CD4-positive, alpha-beta T cell treated with Interleukin-4 for 1 hour (primary cell): ENCODE results near the gene FNIP2.

Experiments used
- DNase-seq, 2 donors: peaks; one replicate each; pipeline ENCODE4 v3.0.0-alpha.2; 2020 to 2022

FNIP2 gene

DNA sequence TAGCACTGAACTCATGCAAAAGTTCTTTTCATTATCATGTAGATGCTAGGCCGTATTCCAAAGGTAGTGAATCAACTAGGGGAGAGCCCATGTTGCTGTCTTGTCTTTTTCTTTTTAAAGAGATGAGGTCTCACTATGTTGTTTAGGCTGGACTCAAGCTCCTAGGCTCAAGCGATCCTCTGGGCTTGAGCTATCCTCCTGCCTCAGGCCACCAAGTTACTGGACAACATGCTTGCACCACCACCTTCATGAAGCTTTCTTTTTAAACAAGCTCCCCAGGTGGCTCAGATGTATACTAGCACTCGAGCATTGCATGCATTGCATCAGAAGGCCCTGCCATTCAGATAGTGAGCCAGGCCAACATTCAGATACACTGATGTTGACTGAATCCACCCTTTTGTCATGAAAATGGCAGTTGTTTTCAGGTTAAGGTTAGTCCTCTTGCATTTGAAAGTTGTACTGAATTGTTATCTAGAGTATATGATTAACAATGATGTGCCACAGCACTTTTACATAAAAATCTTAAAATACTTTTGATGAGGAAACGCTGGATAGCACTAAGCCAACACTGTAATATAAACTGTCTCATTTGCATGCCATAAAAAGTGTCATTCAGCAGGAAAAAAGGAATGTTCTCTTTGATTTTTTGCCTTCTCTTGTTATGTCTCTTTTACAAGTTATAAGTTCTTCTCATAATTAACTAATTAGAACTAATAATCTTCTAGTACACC lies 76.7 kb downstream of the FNIP2 start:
- DNase-seq, result no peak

DNA sequence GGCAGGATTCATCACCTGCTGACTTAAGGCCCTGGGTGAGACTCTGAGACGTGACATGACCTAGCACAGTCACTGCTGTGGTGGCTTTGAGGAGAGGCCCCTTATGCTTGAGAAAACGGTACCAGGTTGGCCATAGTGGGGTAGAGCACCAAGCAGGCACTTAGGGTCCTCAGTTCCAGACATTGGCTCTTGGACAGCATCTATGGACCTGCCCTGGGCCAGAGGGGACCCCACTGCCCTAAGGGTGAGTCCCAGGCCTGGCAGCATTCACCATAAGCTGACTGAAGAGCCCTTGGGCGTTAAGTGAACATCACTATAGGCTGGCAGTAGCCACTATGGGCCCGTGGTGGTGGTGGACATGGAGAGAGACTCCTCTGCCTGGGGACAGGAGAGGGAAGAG lies 78.7 kb downstream of the FNIP2 start:
- DNase-seq, result no peak

DNA sequence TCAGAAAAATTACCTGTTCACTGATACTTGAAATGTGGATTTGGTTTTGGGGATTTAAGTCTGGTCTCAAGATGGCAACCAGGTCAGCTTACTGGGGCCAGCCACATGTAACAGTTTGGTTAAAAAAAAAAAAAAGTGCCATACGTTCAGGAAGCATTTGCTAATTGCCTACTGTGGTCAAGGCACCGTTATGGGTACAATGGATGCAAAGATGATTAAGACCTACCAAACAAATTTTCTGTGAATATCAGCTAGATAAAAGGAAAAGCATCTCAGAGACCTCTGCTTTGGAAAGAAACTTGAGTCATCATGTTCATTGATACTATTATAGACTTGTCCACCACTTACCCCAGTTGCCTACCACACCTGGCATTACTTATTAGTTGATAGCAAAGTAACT lies 80.9 kb downstream of the FNIP2 start:
- no peak for DNase-seq

DNA sequence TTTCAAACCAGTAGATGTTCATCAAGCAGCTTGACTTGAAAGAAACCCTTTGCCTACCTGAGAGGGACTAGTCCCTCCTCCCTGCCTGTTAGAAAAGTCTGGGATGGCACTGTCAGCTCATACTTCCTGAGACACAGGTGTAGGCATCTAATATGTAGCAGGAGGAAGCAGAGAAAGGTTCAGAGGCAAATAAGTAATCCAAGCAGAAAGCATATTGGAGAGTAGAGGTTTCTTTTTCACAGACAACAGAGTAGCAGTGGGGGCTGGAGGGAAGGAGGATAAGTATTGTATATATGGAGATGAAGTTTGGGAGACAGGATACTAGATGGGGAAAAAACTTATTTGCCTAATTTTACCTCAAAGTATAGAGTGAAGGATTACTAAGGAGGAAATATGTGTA lies 81.5 kb downstream of the FNIP2 start:
- no peak for DNase-seq

DNA sequence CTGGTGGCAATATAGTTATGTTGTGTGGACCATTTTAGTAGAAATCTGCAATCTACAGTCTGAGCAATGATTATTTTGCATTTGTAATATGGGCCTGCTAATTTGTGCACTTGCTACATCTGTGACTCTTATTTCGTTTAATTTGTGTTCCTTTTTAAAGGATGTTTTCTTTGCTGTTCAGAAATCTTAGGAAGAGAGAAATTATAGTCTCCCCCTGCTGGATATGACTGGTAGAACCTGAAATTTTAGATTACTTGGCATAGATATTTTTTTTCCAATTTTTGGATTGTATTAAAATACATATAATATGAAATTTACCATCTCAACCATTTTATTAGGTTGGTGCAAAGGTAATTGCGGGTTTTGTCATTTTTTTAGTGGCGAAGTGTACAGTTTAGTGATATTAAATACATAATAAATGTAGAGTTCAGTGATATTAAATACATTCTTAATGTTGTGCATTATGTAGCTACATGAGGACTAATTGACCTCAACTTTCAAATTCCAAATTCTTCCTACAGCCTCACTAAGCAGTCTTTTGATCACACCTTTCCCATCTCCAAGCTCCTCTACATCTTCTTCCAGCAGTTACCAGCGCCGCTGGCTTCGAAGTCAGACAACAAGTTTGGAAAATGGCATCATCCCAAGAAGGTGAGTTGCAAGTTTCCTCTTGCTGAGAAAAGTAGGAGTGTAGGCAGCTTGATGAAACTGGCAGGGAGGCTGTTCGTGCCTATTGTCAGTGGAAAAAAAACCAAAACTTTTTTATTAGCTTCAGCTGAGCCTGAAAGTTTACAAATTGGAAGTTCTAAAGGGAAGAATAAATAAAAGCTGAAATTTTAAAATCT lies 82.2 kb downstream of the FNIP2 start:
- DNase-seq, result peak in 1 of 2 donors; percentile 51

DNA sequence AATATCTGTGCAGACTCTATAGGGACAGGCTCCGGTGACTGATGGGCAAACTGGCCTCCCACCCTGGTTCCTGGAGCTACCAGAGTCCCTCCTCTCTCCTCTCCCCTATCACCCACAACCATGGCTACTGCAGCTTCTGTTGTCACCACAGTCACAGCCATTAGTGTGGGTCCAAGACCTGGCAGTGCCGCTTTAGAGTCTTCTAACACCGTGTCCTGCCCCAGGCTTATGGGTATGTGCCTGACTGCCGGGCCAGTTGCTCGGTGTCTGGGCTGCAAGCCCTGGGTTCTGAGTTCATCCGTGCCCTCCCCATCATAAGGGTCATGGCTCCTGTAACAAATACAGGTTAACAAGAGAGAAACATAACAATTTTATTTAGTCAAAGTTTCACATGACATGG lies 85.4 kb downstream of the FNIP2 start:
- no peak for DNase-seq

DNA sequence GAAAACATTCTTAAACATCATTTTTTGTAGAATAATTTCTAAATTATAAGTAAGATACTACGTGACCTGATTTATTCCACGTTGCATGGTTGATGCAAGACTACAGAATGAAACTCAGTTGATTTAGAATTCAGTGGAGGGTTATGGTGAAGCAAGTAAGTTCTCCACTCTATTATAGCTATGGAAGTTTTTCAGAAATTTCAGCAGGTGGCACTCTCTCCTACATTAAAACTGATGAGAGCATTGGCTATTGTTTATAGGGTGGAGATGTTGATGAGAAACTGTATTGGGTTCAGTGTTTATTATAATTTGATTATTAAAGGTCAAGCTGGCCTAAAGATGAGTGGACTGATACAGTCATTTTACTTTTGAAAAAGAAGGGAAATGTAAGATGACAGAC lies 88.0 kb downstream of the FNIP2 start:
- DNase-seq, result peak in 1 of 2 donors; percentile 51

DNA sequence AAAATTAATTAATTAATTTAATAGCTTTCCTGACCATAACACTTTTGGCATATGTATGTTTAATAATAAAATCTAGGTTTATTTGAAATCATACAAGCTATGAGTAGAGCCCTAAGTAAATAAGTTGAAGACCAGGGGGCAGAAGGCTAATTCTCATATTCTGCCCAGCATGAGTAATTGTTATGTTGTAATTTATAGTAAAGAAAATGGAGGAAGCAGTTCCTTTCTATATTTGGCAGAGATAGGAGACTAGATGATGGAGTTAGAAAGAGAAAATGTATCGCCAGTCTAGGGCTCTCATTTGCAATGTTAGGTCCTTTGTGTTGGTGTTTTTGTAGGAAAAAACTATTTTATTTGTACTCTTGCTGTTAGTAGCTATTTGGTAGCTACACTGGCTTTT lies 89.1 kb downstream of the FNIP2 start:
- DNase-seq, result no peak

DNA sequence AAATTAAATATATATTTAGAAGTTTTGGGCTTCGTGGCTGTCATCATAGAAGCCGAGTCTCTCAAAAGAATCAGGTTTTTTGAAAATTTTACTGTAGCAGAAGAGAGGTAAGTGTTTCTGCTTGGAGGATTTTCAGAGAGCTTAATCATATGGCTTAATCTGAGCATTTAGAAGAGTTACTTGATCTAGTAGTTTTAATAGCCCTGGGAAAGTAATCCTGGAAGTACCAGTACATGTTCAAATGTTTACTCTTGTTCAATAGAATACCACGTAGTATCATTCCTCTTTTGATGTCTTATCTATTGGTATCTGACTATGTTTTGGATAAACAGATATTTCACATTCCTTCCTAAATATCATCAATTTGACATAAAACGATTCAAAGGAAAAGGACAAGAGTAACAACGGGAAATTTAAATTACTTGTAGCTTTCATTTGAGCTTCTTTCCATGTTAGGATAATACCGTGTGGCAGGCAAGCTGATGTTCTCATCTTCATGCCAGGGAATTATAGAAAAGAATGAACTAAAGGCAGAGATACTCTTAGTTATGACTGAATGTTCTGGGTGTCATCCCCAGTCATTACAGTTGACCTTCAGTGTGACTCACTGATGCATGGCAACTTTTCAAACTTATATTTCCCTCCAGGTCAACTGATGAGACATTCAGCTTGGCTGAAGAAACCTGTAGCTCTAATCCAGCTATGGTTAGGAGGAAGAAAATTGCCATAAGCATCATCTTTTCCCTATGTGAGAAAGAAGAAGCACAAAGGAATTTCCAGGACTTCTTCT lies 89.8 kb downstream of the FNIP2 start:
- no peak for DNase-seq

DNA sequence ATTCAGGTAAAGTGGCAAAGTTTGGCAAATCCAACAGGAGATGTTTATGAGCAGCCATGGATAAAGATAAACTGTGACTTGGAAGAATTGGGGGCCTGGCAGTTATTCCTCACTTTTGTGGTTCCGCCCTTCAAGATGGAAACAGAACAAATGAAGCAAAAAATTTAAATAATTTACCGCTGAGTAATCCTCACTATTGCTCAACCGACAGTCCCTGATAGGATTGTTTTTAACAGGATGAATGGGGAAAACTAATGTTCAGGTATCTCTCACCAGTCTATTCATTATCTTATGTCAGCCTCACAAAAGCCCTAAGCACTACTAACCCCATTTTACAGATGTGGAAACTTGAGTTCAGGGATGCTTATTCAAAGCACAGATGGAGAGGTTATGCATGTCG lies 90.8 kb downstream of the FNIP2 start:
- no peak for DNase-seq

DNA sequence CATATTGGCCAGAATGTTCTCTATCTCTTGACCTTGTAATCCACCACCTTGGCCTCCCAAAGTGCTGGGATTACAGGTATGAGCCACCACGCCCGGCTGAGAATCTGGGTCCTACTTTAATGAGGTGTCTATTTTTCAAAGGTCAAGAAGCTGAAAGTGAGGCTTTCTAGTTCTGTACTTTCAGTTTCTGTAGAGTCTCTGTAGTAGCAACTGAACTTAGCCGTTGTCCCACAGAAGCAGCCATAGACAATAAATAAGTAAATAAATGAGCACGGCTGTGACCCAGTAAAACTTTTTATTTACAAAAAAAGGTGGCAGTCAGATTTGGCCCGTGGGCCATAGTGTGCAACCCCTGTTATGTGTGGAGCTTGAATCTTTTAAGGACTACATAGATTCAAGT lies 92.0 kb downstream of the FNIP2 start:
- DNase-seq, result no peak

DNA sequence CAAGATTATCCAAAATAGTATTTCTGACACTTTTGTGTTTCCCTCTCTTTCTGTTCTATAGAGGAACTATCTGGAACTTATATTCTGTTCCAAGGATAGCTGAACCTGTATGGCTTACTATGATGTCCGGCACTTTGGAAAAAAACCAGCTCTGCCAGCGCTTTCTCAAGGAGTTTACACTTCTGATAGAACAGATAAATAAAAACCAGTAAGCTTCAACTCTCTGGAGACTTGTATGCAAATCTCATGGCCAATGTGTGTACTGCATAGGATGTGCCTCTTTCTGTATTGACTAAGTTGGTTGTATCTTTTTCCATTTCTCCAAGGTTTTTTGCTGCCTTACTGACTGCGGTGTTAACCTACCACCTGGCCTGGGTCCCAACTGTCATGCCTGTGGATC lies 92.5 kb downstream of the FNIP2 start:
- DNase-seq, result no peak

DNA sequence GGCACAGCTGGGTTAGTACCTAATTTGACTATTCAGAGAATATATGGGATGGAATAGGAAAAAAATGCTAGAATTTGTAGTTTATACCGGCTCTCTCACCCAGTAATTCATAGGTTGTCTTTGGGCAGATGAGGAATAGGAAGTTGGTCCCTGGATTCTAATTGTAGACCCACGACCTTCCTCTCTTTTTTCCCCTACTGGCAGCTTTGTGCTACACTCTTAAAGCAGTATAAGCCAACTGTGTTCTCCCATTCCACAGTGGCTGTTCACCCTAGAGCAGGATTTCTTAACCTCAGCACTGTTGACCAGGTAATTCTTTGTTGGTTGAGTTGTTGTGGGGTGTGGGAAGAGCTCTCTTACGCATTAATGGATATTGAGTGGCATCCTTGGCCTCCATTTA lies 92.9 kb downstream of the FNIP2 start:
- DNase-seq, result no peak

DNA sequence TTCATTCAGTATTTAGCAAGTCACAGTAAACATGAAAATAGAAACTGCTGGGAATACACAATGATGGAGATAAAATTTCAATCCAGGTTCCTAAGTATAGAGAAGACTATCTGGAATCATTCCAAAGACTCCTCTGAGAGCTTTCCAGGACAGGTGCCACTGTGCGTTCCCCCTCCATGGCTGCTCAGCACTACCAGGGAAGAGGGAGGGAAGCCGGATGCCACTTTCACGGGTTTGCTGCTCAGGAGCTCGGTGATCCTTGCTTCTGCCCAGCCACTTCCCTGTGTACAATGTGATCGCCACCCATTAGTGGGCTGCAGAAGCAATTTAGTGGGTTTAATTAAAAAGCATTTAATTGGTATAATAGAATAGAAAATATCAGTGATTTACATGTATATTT lies 94.5 kb downstream of the FNIP2 start:
- DNase-seq, result no peak

DNA sequence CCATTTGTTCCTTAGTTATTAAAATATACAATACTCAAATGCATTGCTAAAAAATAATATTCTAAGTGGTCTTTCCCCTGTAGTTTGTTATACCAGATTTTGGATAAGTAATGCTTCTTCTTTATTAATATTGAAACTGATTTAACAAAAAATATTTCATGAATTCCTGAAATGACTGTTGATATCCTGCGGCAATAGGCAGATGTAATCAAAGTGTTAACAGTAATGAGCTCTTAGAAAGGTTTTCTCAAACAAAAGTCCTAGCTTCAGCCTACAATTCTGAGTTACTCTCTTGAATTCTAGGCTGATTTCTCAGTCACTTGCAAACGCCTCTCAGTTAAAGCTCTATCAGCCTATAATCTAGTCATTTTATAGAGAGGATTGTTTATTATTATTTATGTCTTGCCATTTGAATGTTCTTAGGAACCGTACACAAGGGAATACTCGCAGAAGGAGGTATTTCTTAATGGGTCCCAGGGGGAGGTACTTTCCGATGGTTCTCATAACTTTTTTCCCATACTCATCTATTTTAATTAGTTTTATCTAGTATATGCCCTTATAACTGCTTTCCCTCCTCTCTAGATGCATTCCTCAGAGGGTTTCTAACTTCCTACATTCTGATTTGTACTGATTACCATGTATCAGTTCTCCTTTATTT lies 96.8 kb downstream of the FNIP2 start:
- DNase-seq, result no peak

DNA sequence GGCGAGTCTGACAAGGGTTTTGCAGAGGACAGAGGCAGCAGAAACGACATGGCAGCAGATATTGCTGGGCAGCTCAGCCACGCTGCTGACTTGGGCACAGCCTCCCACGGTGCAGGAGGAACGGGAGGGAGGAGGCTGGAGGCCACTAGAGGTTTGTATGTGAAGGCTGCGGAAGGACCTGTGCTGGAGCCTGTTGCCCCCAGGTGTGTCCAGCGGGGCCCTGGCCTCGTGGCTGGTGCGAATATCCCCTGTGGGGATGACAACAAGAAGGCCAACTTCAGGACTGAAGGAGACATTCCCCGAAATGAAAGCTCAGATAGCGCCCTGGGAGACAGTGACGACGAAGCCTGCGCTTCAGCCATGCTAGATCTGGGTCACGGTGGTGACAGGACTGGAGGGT lies 100.2 kb downstream of the FNIP2 start:
- DNase-seq, result no peak

DNA sequence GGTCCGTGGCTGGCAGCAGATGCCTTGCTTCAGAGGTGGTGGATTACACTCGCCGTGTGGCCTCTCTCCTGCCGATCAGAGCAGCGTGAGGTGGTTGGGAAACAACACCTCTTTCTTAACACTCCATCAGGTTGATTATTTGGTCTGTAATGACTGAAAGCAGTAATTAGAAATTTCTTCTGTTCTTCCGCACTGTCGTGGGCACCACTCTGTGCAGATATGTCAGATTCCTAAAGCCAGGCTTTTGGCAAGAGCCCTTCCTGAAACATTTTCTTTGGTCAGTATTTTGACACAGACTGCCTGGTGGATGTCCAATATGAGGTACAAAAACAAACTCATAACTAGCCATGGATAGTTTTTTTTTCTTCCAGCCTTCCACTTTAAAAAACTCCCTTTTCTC lies 100.9 kb downstream of the FNIP2 start:
- no peak for DNase-seq

DNA sequence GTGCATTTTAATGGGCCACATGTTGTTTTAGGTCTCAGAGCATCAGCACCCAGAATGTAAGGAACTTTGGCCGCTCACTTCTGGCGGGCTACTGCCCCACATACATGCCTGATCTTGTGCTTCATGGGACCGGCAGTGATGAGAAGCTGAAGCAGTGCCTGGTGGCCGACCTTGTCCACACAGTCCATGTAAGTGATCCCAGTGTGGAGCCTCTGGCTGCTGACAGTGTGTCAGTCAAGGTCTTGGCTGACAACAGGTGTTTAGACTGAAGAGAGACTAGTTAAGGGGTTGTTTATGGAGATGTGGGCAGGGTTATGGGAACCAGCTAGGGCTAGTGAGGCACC lies 101.4 kb downstream of the FNIP2 start:
- DNase-seq, result no peak

DNA sequence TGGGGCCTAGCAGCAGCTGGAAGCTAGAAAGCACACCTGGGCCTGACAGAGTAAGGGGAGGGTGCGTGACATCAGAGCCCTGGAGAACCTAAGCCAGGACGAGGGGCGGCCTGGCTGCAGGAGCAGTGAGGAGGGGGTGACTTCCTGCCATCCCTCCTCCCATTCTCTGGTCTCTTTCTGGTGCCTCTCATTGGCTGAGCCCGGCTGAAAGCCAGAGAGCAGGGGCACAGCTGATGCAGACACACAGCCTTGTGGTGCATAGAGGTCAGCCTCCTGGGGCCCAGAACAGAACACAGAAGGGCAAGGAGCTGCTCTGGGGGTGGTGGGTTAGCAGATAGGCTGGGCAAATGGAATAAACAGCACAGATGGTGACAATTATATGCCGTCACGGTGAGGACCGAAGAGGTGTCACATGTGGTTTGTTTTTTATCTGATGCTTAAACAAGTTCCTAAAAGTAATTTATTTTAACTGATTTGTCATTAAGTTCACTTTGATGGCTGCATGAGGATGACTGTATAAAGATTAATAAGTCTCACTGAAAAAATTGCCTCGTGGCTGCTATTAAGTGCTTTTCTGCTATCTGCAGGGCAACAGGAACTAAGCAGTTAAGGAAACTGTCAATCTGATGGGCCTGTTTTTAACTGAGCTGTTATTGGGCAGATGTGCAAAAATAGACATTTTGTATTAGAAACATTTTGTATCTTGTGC lies 102.0 kb downstream of the FNIP2 start:
- no peak for DNase-seq

DNA sequence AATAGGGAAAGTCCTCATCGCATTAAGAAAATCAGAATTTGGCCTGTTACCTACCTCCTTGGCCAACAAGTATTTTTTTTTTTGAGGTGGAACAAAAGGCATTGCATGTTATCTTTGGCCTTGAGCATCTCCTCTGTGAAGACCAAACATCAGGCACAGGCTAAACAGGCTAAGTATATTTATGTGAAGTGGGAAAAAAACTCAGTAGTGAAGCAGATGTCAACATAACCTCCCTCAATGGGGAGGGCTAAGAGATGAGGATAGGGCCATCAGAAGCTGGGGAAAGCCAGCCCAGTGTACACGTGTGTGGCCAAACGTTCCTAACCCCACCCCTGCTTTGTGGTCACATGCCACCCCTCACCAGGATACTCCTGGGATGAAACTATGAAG lies 102.5 kb downstream of the FNIP2 start:
- DNase-seq, result no peak

DNA sequence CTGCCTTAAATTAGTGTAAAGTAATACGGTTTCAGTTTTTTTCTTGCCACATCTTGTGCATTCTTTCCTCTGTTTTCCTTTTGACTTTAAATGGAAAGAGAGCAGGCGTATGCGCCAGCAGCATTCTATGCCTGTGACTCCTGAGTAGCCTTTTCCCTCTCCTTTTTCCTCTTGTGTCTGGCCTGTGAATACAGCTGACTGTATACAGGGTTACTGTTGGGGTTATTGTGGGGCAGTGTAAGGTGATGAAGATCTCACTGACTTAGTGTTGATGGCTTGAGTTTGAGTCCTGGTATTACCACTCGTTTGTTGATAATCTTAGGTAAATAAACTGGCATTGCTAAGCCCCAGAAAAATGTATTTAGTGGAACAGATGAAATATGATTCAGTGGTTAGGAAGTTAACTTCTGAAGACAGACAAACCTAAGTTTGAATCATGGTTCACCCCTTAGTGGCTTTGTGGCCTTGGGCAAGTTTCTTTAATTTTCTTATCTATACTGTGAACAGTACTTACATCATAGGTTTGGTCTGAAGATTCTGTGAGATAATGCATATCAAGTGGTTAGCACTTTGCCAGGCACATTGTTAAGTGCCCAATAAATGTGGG lies 105.1 kb downstream of the FNIP2 start:
- DNase-seq, result peak in 1 of 2 donors; percentile 21

DNA sequence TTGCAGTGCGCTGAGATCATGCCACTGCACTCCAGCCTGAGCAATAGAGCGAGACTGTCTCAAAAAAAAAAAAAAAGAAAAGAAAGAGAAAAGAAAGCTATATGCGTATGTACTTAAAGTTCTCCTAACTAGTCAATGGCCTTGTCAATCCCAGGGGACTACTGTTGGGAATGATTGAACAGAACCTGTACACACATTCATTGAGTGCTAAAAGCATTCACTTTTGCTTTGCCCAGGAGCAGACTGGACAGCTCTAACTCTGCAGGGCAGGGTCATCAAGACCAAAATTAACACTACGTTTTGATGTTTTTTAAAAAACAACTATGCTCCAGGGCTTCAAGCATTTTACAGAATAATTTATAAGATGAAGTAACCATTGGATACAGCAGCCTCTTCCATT lies 106.2 kb downstream of the FNIP2 start:
- DNase-seq, result no peak
